Stomach (tissue), 9 donors: Measurements from ENCODE around the gene TSHZ2. TPM values are rescaled to one million over a fixed set of nuclear protein-coding genes. Genes with fewer than 3 reads are reported as not detected.
"Not testable (repeated sequence)": the region's sequence is repeated elsewhere in the genome, so short reads cannot be mapped to it uniquely, and the experiment has no call there.

Experiments
- DNase-seq, 2 donors: peaks; one replicate each; pipeline versions ENCODE4 v3.0.0 to v3.0.0-alpha.2; 2013 to 2019
- H3K27ac ChIP-seq, 5 donors: fragments of 200-600 bp in 4 of 5; sonication (generic) in 4 of 5; one replicate each; pipeline ENCODE4 v1.5.1; 2013 to 2019; ENCODE audit warnings: mild to moderate bottlenecking in 1 of 5, moderate library complexity in 1 of 5
- H3K27me3 ChIP-seq, 3 donors: fragments of 200-600 bp; sonication (generic); one replicate each; pipeline ENCODE4 v1.5.1; 2017 to 2019; ENCODE audit warnings: mixed run types in 1 of 3
- H3K36me3 ChIP-seq, 4 donors: fragments of 200-600 bp; sonication (generic); 1 replicate in 3 of 4; 2 replicates in 1 of 4; pipeline ENCODE4 v1.5.1; 2016 to 2019
- H3K4me1 ChIP-seq, 4 donors: fragments of 200-600 bp; sonication (generic); one replicate each; pipeline ENCODE4 v1.5.1; 2016 to 2019
- H3K4me3 ChIP-seq, 4 donors: fragments of 200-600 bp; sonication (generic) in 3 of 4; one replicate each; pipeline ENCODE4 v1.5.1; 2016 to 2019; ENCODE audit warnings: mild to moderate bottlenecking in 1 of 4
- H3K9me3 ChIP-seq, 4 donors: fragments of 200-600 bp; sonication (generic); one replicate each; pipeline ENCODE4 v1.5.1; 2016 to 2019
- CTCF ChIP-seq, 7 experiments: fragments of 450-650 bp in 4 of 7; fragments of 200-600 bp in 3 of 7; sonication (generic) in 3 of 7; IDR thresholded peaks; one replicate each; pipeline ENCODE4 v1.5.1; 2016 to 2019; ENCODE audit warnings: antibody characterized with exemption in 7 of 7, control low read depth in 2 of 7, mild to moderate bottlenecking in 1 of 7
- EP300 ChIP-seq: sonication (generic); formaldehyde crosslinking; IDR thresholded peaks from one replicate; pipeline ENCODE4 v1.6.1; 2017; ENCODE audit warnings: antibody characterized with exemption
- POLR2A ChIP-seq, 4 donors: fragments of 450-650 bp; IDR thresholded peaks; one replicate each; pipeline ENCODE4 v1.6.1; 2016; ENCODE audit warnings: antibody characterized with exemption in 4 of 4, control low read depth in 2 of 4, mild to moderate bottlenecking in 1 of 4, moderate library complexity in 1 of 4
- POLR2AphosphoS5 ChIP-seq, 3 donors: sonication (generic); formaldehyde crosslinking; IDR thresholded peaks; one replicate each; pipeline ENCODE4 v1.6.1; 2016; ENCODE audit warnings: antibody characterized with exemption in 3 of 3
- WGBS, 5 donors: extraction: QIAGEN DNeasy Blood & Tissue Kit in 3 of 5; methylation state at CpG; one replicate each; pipeline versions ENCODE4 v1.1.5 to v1.1.7; 2013 to 2018; 5-methylcytosine and 5-hydroxymethylcytosine counted together
- intact Hi-C: fragments of 100-400 bp; cut with DNase I; formaldehyde crosslinking; loops from one replicate; pipeline ENCODE4 v1.15.1; 2023; ENCODE audit warnings: low total_unique reads
- polyA plus RNA-seq, 3 donors: library from polyadenylated mRNA; stranded (reverse); fragments of 200-250 nt; gene quantifications; one replicate each; pipeline ENCODE4 v1.2.3, GENCODE V29; 2013
- total RNA-seq, 5 donors: library from RNA; depleted of rRNA; stranded (reverse); fragments of >200 nt; gene quantifications; one replicate each; pipeline versions ENCODE4 v1.1.0 to v1.2.3, GENCODE V29; 2014 to 2016
- donor health status: healthy with polysubstance abuse.
- donor health status: Bipolar disorder and iron deficiency.
- donor health status: healthy.

Gene TSHZ2
- total and polyA plus RNA-seq, 8 donors, result 2.9 to 20.5 (median 5.8) TPM

- H3K9me3 ChIP-seq, result no peaks in the 10 kb centered on the region
- intact Hi-C loops, result no loop called here
- H3K4me1 ChIP-seq, result no peaks in the 10 kb centered on the region
- no peak for TF ChIP-seq POLR2A (IDR thresholded peaks at IDR 0.05)
- no peak for TF ChIP-seq CTCF (IDR thresholded peaks at IDR 0.05)
- TF ChIP-seq POLR2AphosphoS5 (IDR thresholded peaks at IDR 0.05), result no peak
- no peak for TF ChIP-seq EP300
- H3K4me3 ChIP-seq, result no peak overlapping the region
- H3K27me3 ChIP-seq, result no peaks in the 10 kb centered on the region
- H3K36me3 ChIP-seq, result no peaks in the 10 kb centered on the region
- H3K27ac ChIP-seq, result no peak overlapping the region
- 56 to 96% (median 82%) methylated on average over 1 of the region's 1 CpG for WGBS, 5 donors
- DNase-seq, result no peak
Observed at GRCh38 chr20:52962183-52962582, 10.0 kb upstream of the TSHZ2 start.

GRCh38 chr20:52963131-52963530 lies 9.0 kb upstream of the TSHZ2 start:
- Histone ChIP-seq H3K9me3 (no peaks in the 10 kb centered on the region), H3K27me3 (no peaks in the 10 kb centered on the region), H3K4me3 (no peak overlapping the region), H3K36me3 (no peaks in the 10 kb centered on the region), H3K27ac (no peak overlapping the region), H3K4me1 (no peaks in the 10 kb centered on the region)
- intact Hi-C loops, result no loop called here
- DNase-seq, result no peak
- WGBS, 5 donors, result 66 to 78% (median 75%) methylated on average over 3 of the region's 3 CpGs
- TF ChIP-seq POLR2AphosphoS5 (IDR thresholded peaks at IDR 0.05), result no peak
- TF ChIP-seq EP300, result no peak
- no peak for TF ChIP-seq CTCF (IDR thresholded peaks at IDR 0.05)
- TF ChIP-seq POLR2A (IDR thresholded peaks at IDR 0.05), result no peak

- Histone ChIP-seq H3K4me1 (no peaks in the 10 kb centered on the region), H3K27ac (no peak overlapping the region), H3K36me3 (no peaks in the 10 kb centered on the region), H3K9me3 (no peaks in the 10 kb centered on the region), H3K27me3 (no peaks in the 10 kb centered on the region), H3K4me3 (no peak overlapping the region)
- whole genome bisulfite sequencing, 5 donors, result 53 to 69% (median 66%) methylated on average over 6 of the region's 6 CpGs
- TF ChIP-seq POLR2AphosphoS5 (IDR thresholded peaks at IDR 0.05) (no peak), EP300 (no peak), POLR2A (IDR thresholded peaks at IDR 0.05) (no peak), CTCF (IDR thresholded peaks at IDR 0.05) (no peak)
- intact Hi-C loops, result no loop called here
- peak in 1 of 2 donors; percentile 41 for DNase-seq
Observed at GRCh38 chr20:52964131-52964530, 8.0 kb upstream of the TSHZ2 start.

- no peak overlapping the region for H3K27ac ChIP-seq
- intact Hi-C loops, result no loop called here
- H3K4me3 ChIP-seq, result no peak overlapping the region
- no peaks in the 10 kb centered on the region for H3K36me3 ChIP-seq
- no peak for DNase-seq
- 29 to 68% (median 39%) methylated on average over 1 of the region's 1 CpG for WGBS, 5 donors
- no peaks in the 10 kb centered on the region for H3K9me3 ChIP-seq
- TF ChIP-seq POLR2AphosphoS5 (IDR thresholded peaks at IDR 0.05), result no peak
- no peaks in the 10 kb centered on the region for H3K4me1 ChIP-seq
- H3K27me3 ChIP-seq, result no peaks in the 10 kb centered on the region
Observed at GRCh38 chr20:52965380-52965779, 6.8 kb upstream of the TSHZ2 start.

GRCh38 chr20:52965819-52966218 lies 6.3 kb upstream of the TSHZ2 start:
- Histone ChIP-seq H3K27me3 (no peaks in the 10 kb centered on the region), H3K36me3 (no peaks in the 10 kb centered on the region), H3K27ac (no peak overlapping the region), H3K4me3 (no peak overlapping the region), H3K4me1 (no peaks in the 10 kb centered on the region), H3K9me3 (no peaks in the 10 kb centered on the region)
- 73 to 90% (median 81%) methylated on average over 2 of the region's 2 CpGs for WGBS, 5 donors
- no peak for DNase-seq
- TF ChIP-seq EP300 (no peak), POLR2A (IDR thresholded peaks at IDR 0.05) (no peak), CTCF (IDR thresholded peaks at IDR 0.05) (no peak), POLR2AphosphoS5 (IDR thresholded peaks at IDR 0.05) (no peak)
- intact Hi-C loops, result no loop called here

- DNase-seq, H3K9me3 ChIP-seq, H3K27ac ChIP-seq, intact Hi-C loops, H3K4me1 ChIP-seq, H3K36me3 ChIP-seq, H3K27me3 ChIP-seq, H3K4me3 ChIP-seq: not testable (repeated sequence)
Observed at GRCh38 chr20:52966543-52966942, 5.6 kb upstream of the TSHZ2 start.
